NCI-H1048 (cell line): ENCODE results near the gene HS6ST3.

ENCODE experiments used
- DNase-seq: peaks from one replicate; lab custom pipeline; 2025; lab: John Stamatoyannopoulos, UW

HS6ST3 gene

GRCh38 chr13:96199315-96199714, 109.4 kb downstream of the HS6ST3 start:
- DNase-seq, result no peak

GRCh38 chr13:96200810-96201209, 110.9 kb downstream of the HS6ST3 start:
- no peak for DNase-seq

- no peak for DNase-seq
Observed at GRCh38 chr13:96202315-96202714, 112.4 kb downstream of the HS6ST3 start.

GRCh38 chr13:96203471-96203870, 113.6 kb downstream of the HS6ST3 start:
- DNase-seq, result no peak

GRCh38 chr13:96214824-96215445, 125.0 kb downstream of the HS6ST3 start:
- DNase-seq, result no peak

GRCh38 chr13:96216543-96216942, 126.6 kb downstream of the HS6ST3 start:
- no peak for DNase-seq

- DNase-seq, result no peak
Observed at GRCh38 chr13:96218475-96218874, 128.6 kb downstream of the HS6ST3 start.

- no peak for DNase-seq
Observed at GRCh38 chr13:96221471-96221870, 131.6 kb downstream of the HS6ST3 start.

GRCh38 chr13:96223231-96223630, 133.3 kb downstream of the HS6ST3 start:
- no peak for DNase-seq

- no peak for DNase-seq
Observed at GRCh38 chr13:96229356-96229755, 139.4 kb downstream of the HS6ST3 start.

- no peak for DNase-seq
Observed at GRCh38 chr13:96238241-96238640, 148.3 kb downstream of the HS6ST3 start.

- no peak for DNase-seq
Observed at GRCh38 chr13:96238861-96239260, 149.0 kb downstream of the HS6ST3 start.

- no peak for DNase-seq
Observed at GRCh38 chr13:96243376-96243775, 153.5 kb downstream of the HS6ST3 start.

- DNase-seq, result no peak
Observed at GRCh38 chr13:96248103-96248502, 158.2 kb downstream of the HS6ST3 start.

- no peak for DNase-seq
Observed at GRCh38 chr13:96248996-96249395, 159.1 kb downstream of the HS6ST3 start.

- no peak for DNase-seq
Observed at GRCh38 chr13:96252903-96253302, 163.0 kb downstream of the HS6ST3 start.

GRCh38 chr13:96273196-96273595, 183.3 kb downstream of the HS6ST3 start:
- no peak for DNase-seq

GRCh38 chr13:96274046-96274445, 184.1 kb downstream of the HS6ST3 start:
- DNase-seq, result no peak

GRCh38 chr13:96279904-96280303, 190.0 kb downstream of the HS6ST3 start:
- DNase-seq, result no peak

GRCh38 chr13:96284971-96285370, 195.1 kb downstream of the HS6ST3 start:
- DNase-seq, result no peak

GRCh38 chr13:96285729-96286128, 195.8 kb downstream of the HS6ST3 start:
- DNase-seq, result no peak

GRCh38 chr13:96294930-96295881, 205.3 kb downstream of the HS6ST3 start:
- DNase-seq, result no peak

GRCh38 chr13:96297360-96297759, 207.5 kb downstream of the HS6ST3 start:
- no peak for DNase-seq
